ENCODE results near the gene SSNA1.

GRCh38 chr9:137227054-137227852, 38.8 kb downstream of the SSNA1 start, which contains the start of gene RNF224:
- TF ChIP-seq CTCF (IDR thresholded peaks at IDR 0.05; ENCODE audit: poor library complexity), result peak; percentile 84
- no peak for TF ChIP-seq EZH2 (IDR thresholded peaks at IDR 0.05; ENCODE audit: borderline replicate concordance)

All from hepatocyte (in vitro differentiated cells).